GM21381 (cell line): ENCODE measurements around the gene NDUFS2.
"Not testable (repeated sequence)": the region's sequence is repeated elsewhere in the genome, so short reads cannot be mapped to it uniquely, and the experiment has no call there.

Experiments used
- ATAC-seq: cut with Tn5 transposase; IDR thresholded peaks from one replicate; pipeline ENCODE4 v1.9.1; 2021; ENCODE audit warnings: mild to moderate bottlenecking, moderate library complexity; ENCODE audit not compliant: unreplicated experiment

NDUFS2 gene

DNA sequence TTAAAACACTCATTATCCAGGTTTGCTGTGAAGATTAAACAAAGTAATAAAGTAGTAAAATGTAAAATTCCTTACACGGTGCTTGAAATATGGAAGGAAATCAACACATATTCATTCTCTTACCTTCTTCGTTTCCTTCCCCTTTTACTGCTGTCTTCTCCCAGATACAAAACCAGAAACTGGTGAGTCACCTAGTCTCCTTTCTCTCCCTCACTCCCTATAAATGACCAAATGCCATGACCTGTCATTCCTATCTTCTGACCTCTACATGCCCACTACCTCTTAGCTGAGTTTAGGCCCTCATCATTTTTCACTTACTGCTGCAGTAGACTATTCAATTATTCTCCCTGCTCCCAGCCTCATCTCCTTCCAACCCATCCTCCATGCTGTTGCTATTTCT is 40.1 kb downstream of the NDUFS2 start:
- no peak for ATAC-seq

DNA sequence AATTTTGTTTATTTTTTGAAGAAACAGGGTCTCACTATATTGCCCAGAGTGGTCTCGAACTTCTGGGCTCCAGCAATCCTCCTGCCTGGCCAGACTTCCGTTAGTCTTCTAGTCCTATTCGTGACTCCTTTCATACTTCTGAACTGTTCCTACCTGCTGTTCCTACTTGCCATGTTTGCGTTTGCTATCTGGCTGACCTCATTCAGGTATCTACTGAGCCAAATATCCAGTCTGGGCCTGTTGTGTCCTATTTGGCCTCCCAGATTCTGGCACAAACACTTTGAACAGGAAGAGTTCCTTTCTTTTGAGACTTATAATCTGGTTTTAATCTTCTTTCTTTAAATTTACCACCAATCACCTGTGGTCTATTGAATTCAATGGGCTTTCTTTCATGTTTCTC is 42.7 kb downstream of the NDUFS2 start:
- no peak for ATAC-seq

DNA sequence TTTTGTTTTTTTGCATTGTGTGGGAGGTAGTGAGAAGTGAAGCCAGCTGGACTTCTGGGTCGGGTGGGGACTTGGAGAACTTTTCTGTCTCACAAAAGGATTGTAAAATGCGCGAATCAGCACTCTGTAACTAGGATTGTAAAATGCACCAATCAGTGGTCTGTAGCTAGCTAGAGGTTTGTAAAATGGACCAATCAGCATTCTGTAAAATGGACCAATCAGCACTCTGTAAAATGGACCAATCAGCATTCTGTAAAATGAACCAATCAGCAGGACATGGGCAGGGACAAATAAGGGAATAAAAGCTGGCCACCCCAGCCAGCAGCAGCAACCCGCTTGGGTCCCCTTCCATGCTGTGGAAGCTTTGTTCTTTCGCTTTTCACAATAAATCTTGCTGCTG is 47.9 kb downstream of the NDUFS2 start:
- not testable (repeated sequence) for ATAC-seq

DNA sequence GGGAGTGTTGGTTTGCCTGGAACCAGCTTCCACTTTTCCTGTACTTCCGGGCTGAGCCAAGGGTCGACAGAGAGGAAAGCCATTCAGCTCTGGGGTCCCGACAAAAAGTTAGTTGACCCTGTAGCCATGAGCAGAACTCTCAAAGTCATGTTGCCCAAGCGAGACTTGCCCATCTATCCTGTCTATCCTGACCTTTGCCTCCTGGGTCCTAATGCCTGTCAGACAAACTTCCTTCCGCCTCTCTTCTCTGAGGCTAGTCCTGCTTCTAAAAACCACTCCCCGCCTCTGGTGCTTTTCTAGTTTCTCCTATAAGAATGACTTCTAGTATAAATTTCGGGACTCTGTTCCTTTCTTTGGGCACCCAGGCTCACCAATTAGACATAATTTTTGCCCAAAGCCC is 48.7 kb downstream of the NDUFS2 start:
- ATAC-seq = no peak

DNA sequence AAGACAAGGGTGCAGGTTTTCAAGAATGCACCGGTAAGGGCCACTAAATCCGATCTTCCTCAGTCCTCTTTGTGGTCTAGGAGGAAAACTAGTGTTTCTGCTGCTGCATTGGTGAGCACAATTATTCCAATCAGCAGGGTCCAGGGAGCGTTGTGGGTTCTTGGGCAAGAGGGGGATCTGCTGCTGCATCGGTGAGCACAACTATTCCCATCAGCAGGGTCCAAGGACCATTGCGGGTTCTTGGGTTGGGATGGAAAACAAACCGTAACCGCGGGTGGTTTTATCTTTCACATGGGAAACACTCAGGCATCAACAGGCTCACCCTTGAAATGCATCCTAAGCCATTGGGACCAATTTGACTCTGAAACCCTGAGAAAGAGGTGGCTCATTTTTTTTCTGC is 49.4 kb downstream of the NDUFS2 start:
- ATAC-seq = no peak

DNA sequence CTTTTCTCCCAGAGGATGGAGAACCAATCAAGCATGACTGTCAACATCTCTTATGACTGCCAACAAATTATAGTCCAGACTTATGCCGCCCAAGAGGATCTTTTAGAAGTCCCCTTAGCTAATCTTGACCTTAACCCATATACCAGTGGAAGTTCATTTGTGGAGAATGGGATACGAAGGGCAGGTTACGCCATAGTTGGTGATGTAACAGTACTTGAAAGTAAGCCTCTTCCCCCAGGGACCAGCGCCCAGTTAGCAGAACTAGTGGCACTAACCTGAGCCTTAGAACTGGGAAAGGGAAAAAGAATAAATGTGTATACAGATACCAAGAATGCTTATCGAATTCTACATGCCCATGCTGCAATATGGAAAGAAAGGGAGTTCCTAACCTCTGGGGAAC is 53.1 kb downstream of the NDUFS2 start:
- ATAC-seq = not testable (repeated sequence)

DNA sequence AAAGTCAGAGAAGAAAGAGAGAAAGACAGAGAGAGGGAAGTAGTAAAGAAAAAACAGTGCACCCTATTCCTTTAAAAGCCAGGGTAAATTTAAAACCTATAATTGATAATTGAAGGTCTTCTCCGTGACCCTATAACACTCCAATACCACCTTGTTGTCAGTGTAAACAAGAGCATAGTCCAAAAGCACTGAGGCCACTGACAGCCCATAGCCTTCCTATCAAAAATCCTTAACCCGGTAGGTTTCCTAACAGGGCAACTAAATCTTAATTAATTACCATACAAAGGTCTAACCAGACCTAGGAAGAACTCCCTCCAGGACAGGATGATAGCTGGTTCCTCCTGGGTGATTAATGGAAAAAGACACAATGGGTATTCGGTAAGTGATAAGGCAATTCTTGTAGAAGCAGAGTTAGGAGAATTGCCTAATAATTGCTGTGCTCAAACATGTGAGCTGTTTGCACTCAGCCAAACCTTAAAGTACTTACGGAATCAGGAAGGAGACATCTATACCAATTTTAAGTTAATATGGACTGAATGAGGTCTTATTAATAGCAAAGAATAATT is 53.9 kb downstream of the NDUFS2 start:
- ATAC-seq = not testable (repeated sequence)

DNA sequence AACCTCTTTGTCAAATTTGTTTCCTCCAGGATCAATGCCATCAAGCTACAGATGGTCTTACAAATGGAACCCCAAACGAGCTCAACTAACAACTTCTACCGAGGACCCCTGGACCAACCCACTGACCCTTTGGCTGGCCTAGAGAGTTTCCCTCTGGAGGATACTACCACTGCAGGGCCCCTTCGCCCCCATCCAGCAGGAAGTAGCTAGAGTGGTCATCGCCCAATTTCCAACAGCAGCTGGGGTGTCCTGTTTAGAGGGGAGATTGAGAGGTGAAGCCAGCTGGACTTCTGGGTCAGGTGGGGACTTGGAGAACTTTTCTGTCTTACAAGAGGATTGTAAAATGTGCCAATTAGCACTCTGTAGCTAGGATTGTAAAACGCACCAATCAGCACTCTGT is 54.9 kb downstream of the NDUFS2 start:
- ATAC-seq = not testable (repeated sequence)

DNA sequence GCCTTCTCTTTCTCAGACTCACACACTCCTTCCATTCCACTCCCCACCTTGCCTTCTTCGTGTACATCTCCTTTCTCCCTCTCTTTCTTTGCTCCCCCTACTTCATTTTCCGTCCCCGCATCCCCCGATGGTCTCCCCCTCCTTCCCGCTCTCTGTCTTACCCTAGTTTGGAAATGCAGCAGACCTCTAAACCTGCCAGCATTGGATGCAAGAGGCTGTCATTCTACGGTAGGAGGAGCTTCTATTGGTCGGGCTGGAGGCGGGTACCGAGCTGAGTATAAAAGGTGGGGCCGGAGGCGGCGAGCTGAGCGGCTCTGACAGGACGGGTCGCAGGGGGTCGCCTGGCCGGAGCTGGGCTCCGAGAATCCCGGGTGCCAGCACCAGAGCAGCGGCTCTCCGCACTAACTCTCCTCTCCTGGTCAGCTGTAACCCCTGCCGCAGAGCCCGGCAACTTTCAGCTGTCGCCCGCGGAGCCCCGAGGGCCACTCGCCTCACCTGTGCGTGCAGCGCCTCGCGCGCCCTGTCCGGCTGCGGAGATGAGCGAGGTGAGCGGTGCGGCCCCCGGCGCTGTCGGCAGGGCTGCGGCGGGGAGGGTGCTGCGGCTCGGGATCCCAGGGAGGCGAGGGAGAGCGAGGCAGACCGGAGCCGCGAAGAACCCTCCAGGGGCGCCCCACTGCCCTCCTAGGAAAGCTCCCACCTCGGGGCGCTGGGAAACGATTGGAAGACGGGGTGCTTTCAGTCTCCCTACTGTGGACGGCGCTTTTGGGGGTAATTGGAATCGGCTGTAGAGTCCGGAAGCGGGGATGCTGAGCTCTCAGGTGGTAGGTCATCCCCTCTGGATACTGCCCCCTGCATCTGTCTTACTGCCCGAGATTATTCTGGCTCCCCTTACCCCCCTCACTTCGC is 56.5 kb downstream of the NDUFS2 start, which contains the start of gene PCP4L1:
PCP4L1 (plus strand) TSS at position 307 of the 906 bp plus-strand sequence; CDS start at position 537, 230 bp downstream.
- no peak for ATAC-seq

DNA sequence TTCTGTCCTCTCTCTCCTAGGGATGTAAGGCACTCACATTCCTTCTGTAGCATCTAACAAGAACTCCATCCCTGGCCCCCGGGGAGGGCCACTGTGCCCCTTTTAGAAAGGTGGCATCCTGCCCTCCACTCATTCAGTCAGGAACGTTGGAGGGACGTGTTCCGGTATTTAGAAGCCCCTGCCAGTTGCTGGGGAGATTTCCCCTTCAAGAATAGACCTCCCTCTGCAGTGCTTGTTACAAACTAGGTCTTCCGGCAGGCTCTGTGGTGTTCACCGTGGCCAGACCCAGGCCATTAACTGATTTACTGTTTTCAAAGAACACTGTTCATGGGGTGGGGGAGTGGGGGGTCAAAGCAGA is 57.2 kb downstream of the NDUFS2 start:
- no peak for ATAC-seq

DNA sequence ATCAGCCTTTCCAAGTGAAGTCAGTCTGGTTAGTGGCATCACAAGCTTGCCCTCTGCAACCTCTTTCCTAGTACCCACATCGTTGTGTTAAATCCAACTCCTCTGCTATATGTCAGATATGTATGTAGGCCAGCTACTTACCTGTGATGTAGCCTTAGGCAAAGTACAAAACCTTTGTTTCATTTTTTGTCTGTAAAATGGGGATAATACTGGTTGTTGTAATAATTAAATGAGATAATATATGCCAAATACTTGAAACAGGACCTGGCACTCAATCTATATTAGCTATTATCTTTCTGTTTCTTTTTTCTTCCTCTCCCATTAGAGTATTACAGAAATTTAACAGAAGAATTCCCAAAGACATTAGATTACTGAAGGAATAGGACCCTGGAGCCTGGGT is 57.6 kb downstream of the NDUFS2 start:
- no peak for ATAC-seq

DNA sequence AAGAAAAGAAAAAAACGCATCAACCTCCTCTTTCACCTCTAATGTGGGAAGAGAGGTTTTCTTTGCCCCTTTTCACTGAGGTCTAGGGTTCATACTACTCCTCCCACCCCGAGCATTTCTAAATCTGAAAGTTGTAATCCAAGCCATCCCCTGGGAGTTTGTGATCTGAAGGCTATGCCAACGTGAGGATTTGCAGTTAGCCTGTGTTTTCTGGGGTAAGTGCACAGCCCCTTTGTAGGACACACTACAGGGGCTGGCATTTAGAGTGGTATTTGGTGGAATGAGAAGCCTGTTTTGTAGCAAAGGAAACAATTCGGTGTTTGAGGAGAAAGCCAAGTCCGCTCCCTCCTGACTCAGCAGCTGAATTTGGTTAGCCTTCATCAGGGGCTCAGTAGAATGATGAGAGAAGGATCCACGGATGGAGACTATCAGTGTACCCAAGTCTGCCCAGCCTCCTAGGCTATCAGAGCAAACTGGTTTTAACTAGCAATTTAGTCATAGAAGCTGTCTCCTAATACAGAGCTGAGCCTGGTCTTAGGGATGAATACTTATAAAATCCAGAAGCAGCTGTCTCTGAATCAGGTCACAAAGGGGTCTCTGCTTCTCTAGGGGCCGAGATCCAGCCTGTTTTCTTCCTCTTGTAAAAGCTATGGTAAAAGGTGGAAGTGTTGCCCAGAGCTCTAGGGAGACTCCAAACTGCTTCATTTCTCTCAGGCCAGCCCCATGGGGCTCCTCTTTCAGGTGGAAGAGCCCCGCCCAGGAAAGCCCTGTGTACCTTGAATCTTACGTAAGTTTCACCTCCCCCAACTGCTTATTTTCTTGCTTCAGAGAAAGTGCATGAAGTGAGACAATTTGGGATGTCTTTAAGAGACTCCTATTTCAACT is 58.5 kb downstream of the NDUFS2 start:
- ATAC-seq = no peak

DNA sequence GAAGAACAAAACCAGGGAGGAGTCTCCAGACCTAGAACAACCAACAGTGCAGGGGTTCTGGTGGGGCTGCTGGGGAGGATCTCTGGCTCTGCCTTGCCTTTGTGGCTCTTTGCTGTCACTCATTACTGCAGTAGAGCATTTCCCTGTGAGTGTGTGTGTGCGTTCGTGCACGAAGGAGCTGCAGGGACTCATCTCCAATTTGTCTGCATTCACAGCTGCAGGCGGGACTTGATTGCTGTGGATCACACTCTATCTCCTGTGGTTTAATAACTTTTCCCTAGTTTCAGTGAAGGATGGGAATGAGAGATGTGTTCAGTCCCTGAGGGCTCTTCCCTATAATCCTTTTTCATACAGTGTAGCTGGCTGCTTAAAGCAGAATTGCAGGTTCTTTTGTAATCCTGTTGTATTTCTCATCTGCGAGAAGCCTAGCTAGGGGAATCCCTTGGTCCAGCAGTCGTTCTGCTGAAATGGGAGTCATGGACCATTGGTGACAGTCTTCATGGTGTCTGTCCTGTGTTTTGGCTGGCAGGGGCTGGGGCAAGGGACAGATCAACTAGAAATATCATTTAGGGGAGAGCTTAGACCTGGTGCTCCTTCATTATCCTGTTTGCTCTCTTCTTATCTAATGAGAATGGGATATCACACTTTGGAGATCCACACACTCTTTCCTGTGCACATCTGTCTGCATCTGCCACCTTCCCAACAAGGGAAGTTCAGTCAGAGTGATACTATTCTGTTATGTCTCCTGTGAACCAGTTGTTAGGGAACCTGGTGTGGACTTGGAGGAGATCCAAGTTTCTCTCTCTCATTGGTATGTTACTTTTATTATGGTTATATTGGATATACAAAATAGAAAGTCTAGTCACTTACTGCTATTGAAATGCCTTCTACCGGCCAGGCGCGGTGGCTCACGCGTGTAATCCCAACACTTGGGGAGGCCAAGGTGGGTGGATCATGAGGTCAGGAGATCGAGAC is 59.4 kb downstream of the NDUFS2 start:
- ATAC-seq = no peak
